ENCODE results near the gene REPIN1.

DNA sequence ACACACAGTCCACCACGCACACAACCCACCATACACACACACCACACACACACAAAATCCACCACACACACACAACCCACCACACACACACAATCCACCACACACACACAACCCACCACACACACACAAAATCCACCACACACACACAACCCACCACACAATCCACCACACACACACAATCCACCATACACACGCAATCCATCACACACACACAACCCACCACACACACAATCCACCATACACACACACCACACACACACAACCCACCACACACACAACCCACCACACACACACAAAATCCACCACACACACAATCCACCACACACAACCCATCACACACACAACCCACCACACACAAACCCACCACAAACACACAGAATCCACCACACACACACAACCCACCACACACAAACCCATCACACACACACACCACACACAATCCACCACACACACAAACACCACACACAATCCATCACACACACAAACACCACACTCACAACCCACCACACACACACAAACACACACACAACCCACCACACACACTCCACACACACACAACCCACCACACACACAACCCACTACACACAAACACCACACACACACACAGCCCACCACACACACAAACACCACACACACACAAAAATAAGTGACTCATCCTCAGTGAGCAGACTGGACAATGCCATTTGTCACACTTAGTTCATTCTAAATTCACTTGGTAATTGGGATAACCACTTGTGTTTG, 8.8 kb upstream of the REPIN1 start:
- TF ChIP-seq, protein P1, sequence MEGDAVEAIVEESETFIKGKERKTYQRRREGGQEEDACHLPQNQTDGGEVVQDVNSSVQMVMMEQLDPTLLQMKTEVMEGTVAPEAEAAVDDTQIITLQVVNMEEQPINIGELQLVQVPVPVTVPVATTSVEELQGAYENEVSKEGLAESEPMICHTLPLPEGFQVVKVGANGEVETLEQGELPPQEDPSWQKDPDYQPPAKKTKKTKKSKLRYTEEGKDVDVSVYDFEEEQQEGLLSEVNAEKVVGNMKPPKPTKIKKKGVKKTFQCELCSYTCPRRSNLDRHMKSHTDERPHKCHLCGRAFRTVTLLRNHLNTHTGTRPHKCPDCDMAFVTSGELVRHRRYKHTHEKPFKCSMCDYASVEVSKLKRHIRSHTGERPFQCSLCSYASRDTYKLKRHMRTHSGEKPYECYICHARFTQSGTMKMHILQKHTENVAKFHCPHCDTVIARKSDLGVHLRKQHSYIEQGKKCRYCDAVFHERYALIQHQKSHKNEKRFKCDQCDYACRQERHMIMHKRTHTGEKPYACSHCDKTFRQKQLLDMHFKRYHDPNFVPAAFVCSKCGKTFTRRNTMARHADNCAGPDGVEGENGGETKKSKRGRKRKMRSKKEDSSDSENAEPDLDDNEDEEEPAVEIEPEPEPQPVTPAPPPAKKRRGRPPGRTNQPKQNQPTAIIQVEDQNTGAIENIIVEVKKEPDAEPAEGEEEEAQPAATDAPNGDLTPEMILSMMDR (conservative IDR thresholded peaks at IDR 0.05; ENCODE audit: low read depth, low read length) = no peak
- TF ChIP-seq EZH2 (IDR thresholded peaks at IDR 0.05; ENCODE audit: borderline replicate concordance, low read depth, low read length, poor library complexity, severe bottlenecking) = no peak

All from A673 (cell line).